GM10248 (cell line): Measurements from ENCODE around the gene MACF1.

ENCODE experiments used
- CTCF ChIA-PET: fragments of 300-600 bp; sonication (Branson Sonifier 250); formaldehyde crosslinking; extraction: SDS; loops from one replicate; lab custom pipeline; 2021; ENCODE audit warnings: antibody characterized with exemption; lab: Yijun Ruan, JAX
- POLR2A ChIA-PET: fragments of 350-650 bp; sonication (Branson Sonifier 250); formaldehyde crosslinking; extraction: SDS; loops from one replicate; lab custom pipeline; 2020; ENCODE audit warnings: antibody characterized with exemption; lab: Yijun Ruan, JAX
- DNase-seq: peaks from one replicate; pipeline ENCODE4 v3.0.0; 2012; ENCODE audit errors: extremely low spot score
- TF ChIP-seq, protein P1 (sequence below): IDR thresholded peaks from 2 replicates; pipeline ENCODE4 v1.5.1; 2012; ENCODE audit warnings: mild to moderate bottlenecking, low read depth; ENCODE audit errors: extremely low read depth, missing control alignments, control extremely low read depth

Gene MACF1

DNA sequence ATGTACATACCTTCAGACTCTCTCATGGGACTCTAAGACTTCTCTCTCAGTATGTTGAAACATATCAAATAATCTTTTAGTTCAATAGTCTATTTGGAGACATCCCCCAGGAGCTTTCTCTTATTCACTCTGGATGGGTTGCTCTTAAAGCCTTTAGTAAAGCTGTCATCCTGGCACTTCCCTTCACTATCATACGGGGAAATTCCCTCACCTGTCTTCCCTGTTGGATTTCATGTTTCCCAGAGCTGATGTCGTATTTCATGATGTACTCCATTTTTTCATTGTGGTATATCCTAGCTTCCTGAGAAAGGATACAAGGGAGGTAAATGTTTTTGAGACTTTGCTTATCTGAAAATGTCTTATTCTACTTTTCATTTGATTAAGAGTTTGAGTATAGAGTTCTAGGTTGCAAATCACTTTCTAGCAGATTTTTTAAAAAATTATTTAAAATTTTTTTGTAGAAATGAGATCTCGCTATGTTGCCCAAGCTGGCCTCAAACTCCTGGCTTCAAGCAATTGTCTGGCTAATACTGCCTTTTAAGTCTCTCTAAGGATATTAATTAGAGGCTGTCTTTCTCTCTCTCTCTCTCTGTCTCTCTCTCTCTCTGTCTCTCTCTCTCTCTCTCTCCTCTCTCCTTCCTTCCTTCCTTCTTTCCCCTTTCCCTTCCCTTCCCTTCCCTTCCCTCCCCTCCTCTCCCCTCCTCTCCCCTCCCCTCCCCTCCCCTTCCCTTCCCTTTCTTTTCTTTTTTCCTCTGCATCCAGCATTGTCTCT, 17.0 kb upstream of the MACF1 start:
- no peak for DNase-seq
- TF ChIP-seq, protein P1, sequence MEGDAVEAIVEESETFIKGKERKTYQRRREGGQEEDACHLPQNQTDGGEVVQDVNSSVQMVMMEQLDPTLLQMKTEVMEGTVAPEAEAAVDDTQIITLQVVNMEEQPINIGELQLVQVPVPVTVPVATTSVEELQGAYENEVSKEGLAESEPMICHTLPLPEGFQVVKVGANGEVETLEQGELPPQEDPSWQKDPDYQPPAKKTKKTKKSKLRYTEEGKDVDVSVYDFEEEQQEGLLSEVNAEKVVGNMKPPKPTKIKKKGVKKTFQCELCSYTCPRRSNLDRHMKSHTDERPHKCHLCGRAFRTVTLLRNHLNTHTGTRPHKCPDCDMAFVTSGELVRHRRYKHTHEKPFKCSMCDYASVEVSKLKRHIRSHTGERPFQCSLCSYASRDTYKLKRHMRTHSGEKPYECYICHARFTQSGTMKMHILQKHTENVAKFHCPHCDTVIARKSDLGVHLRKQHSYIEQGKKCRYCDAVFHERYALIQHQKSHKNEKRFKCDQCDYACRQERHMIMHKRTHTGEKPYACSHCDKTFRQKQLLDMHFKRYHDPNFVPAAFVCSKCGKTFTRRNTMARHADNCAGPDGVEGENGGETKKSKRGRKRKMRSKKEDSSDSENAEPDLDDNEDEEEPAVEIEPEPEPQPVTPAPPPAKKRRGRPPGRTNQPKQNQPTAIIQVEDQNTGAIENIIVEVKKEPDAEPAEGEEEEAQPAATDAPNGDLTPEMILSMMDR: no peak
- CTCF ChIA-PET: interaction anchor here (1.5 to 14.6 kb wide), 4 partner anchors 8 to 90 kb away, joined by 4 to 371 read pairs (median 236); partner anchors contain the start of gene MACF1
- POLR2A ChIA-PET: no interaction called here

DNA sequence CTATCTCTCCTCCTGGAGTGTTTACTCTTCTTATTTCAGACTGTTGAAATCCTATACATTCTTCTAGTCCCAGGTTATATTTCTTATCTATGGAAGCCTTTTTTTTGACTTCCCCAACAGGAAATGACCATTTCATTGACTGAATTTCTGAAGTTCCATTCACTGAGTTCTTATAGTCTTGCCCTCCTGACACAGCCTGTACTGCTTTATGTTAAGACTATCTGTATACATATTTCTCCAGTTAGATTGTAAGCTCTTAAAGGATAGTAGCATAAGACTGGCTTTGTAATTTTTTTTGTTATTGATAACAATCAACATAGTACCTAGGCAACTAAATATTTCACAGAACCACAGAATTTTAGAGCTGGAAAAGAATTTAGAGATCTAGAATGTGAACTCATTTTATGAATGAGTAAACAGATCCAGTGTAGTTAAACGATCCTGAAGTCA, 14.9 kb upstream of the MACF1 start:
- no peak for DNase-seq
- POLR2A ChIA-PET: no interaction called here
- CTCF ChIA-PET: interaction anchor here (0.8 to 14.6 kb wide), 7 partner anchors 21 to 130 kb away, joined by 3 to 371 read pairs (median 4); partner anchors contain the start of gene MACF1
- TF ChIP-seq, protein P1: no peak

DNA sequence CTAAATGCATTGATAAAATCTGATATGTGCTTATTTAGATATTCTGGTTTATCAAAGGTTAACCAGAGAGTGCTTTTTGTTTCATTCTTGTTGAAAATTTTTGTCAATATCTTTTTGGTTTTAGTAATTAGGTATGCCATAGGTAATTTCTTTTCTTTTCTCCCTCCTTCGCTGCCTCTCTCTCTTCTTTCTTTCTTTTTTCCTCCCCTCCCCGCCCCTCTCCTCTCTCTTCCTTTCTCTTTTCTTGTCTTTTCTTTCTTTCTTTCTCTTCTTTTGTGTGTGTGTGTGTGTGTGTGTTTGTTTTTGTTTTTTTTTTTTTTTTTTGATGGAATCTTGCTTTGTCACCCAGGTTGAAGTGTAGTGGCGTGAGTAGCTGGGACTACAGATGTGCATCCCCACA, 14.4 kb upstream of the MACF1 start:
- DNase-seq: no peak
- TF ChIP-seq, protein P1: no peak
- ChIA-PET CTCF (interaction anchor here (1.1 to 14.6 kb wide), 7 partner anchors 21 to 130 kb away, joined by 3 to 371 read pairs (median 27); partner anchors contain the start of gene MACF1), POLR2A (interaction anchor here (0.7 kb wide), 1 partner anchor 47 kb away, joined by 4 read pairs; no protein-coding TSS in a partner anchor)

DNA sequence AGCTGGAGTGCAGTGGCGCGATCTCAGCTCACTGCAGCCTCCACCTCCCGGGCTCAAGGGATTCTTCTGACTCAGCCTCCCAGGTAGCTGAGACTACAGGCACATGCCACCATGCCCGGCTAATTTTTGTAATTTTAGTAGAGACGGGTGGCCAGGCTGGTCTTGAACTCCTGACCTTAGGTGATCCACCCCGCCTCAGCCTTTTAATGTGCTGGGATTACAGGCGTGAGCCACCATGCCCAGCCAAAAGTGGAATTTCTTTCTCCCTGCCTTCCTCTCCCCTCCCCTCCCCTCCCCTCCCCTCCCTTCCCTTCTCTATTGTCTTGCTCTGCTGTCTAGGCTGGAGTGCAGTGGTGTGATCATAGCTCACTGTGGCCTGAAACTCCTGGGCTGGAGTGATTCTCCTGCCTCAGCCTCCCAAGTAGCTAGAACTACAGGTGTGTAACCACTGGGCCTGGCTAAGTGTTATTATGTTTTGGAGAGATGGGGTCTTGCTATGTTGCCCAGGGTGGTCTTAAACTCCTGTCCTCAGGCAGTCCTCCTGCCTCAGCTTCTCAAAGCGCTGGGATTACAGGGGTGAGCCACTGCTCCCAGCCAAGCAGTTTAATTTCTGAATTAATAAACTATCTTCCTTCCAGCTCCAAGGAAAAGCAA, 10.0 kb upstream of the MACF1 start:
- no peak for DNase-seq
- TF ChIP-seq, protein P1: no peak
- CTCF ChIA-PET: interaction anchor here (1.0 to 14.6 kb wide), 9 partner anchors 12 to 343 kb away, joined by 3 to 371 read pairs (median 19); partner anchors contain the start of gene MACF1
- POLR2A ChIA-PET: interaction anchor here (0.5 to 0.7 kb wide), 4 partner anchors 15 to 337 kb away, joined by 3 to 5 read pairs (median 4); no protein-coding TSS in a partner anchor

DNA sequence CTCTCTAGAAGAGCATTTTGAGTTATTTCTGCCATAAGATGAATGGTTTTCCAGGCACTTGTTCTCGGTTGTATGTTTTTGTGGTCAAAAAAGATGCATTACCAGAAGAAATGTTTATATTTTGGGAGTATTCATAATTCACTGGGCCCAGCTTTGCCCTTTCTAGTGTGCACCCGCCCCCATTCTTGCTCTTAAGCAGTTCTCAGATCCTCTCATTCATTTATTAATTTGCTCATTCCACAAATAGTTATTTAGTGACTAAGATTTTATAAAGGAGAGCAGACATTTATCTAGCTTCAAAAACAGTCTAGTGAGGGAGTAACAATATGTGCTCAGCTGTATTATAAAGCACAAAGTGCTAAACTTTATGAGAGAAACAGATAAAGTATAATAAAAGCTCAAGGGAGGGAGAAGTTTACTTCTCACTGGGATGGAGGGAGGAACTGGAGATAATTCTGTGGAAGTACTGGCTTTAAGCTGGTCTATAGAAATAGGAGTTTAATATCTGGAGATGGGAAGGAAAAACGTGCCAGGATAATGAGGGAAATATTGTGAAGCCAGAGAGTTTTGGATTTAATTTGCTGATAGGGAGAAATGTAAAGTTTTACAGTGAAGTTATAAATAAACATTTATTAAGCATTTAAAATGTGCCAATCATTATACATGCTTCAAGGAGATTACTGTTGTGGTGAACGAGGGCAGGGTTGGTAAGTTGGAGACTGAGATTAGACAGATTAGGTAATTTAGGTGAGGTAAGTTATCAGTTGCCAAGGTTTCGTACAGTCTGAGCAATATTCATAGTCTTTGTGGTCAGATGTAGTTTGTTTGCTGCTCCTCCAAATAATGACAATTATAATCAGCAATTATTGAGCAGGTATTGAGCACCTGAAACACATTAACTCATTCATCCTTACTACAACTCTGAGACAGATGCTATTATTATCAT, 9.1 kb upstream of the MACF1 start:
- TF ChIP-seq, protein P1: no peak
- no peak for DNase-seq
- CTCF ChIA-PET: interaction anchor here (1.0 to 14.6 kb wide), 8 partner anchors 13 to 342 kb away, joined by 3 to 371 read pairs (median 20); partner anchors contain the start of gene MACF1
- POLR2A ChIA-PET: no interaction called here
